HepG2 (cell line): Measurements from ENCODE around the gene SCMH1. TPM values are rescaled to one million over a fixed set of nuclear protein-coding genes. Genes with fewer than 3 reads are reported as not detected.
A peak's percentile ranks its signal among the peaks of the same experiment; 100 is the strongest.

Experiments used
- ATAC-seq: fragments of 200-7000 bp; cut with Tn5 transposase; 3 replicates; pipeline ENCODE4 v1.9.1; 2020; ENCODE audit warnings: mild to moderate bottlenecking, moderate library complexity
- BruUV-seq: library from RNA; stranded (reverse); fragments of 400-500 nt; replicated peaks from 2 replicates; lab custom pipeline; 2021; lab: Mats Ljungman, UMichigan
- CTCF ChIA-PET: fragments of 300-600 bp; formaldehyde crosslinking; extraction: SDS; loops from one replicate; lab custom pipeline; 2021; ENCODE audit warnings: low total read pairs, inconsistent platforms, low intra/inter-chr PET ratio; lab: Yijun Ruan, JAX
- POLR2A ChIA-PET: fragments of 350-600 bp; sonication (Branson Sonifier 250); formaldehyde crosslinking; loops from one replicate; lab custom pipeline; 2020; ENCODE audit warnings: antibody characterized with exemption, inconsistent platforms; lab: Yijun Ruan, JAX
- DNase-seq: peaks from one replicate; pipeline ENCODE4 v3.0.0-alpha.2; 2015; ENCODE audit warnings: low spot score
- FAIRE-seq: peaks from 3 replicates; lab custom pipeline; 2011; peaks lifted over from hg19 to GRCh38; lab: Jason Lieb, UNC
- H2AFZ ChIP-seq: one replicate; pipeline ENCODE4 v1.6.1; 2011; ENCODE audit warnings: low read length, inconsistent platforms
- H3K27ac ChIP-seq: fragments of 300-600 bp; 3 replicates; pipeline ENCODE4 v1.8.0; 2011; ENCODE audit warnings: mixed run types, mild to moderate bottlenecking, mixed read lengths, low read length, inconsistent platforms; ENCODE audit not compliant: insufficient read depth; ENCODE audit errors: extremely low read length
- H3K27me3 ChIP-seq, 2 experiments: fragments of 200-600 bp in 1 of 2; 2 replicates in 1 of 2; 3 replicates in 1 of 2; pipeline versions ENCODE4 v1.6.0 to v1.8.0; 2011; ENCODE audit warnings: low read length in 2 of 2, mild to moderate bottlenecking in 2 of 2, moderate library complexity in 2 of 2, inconsistent platforms in 1 of 2; ENCODE audit not compliant: insufficient read depth in 2 of 2, control insufficient read depth in 1 of 2
- H3K36me3 ChIP-seq, 2 experiments: fragments of 200-600 bp in 1 of 2; replicated peaks in 1 of 2; 2 replicates in 1 of 2; 3 replicates in 1 of 2; pipeline versions ENCODE4 v1.5.1 to v1.8.0; 2011; ENCODE audit warnings: low read length in 2 of 2, inconsistent platforms in 1 of 2; ENCODE audit not compliant: insufficient read depth in 2 of 2, control insufficient read depth in 1 of 2
- H3K4me1 ChIP-seq: 2 replicates; pipeline ENCODE4 v1.5.1; 2012; ENCODE audit warnings: low read length, inconsistent platforms; ENCODE audit not compliant: insufficient read depth
- H3K4me2 ChIP-seq: 2 replicates; pipeline ENCODE4 v1.6.0; 2011; ENCODE audit warnings: low read depth, low read length, inconsistent platforms
- H3K4me3 ChIP-seq, 3 experiments: fragments of 200-600 bp in 1 of 3; sonication (generic), shearing (Covaris generic) in 1 of 3; replicated peaks in 1 of 3; 2 replicates each; pipeline ENCODE4 v1.5.1; 2011 to 2016; ENCODE audit warnings: low read length in 3 of 3, inconsistent platforms in 2 of 3, low read depth in 2 of 3, mild to moderate bottlenecking in 2 of 3, control low read depth in 1 of 3, mixed read lengths in 1 of 3; ENCODE audit not compliant: insufficient read depth in 1 of 3
- H3K79me2 ChIP-seq: one replicate; pipeline ENCODE4 v1.6.1; 2011; ENCODE audit warnings: low read length, inconsistent platforms; ENCODE audit not compliant: insufficient read depth
- H3K9ac ChIP-seq: 2 replicates; pipeline ENCODE4 v1.6.0; 2011; ENCODE audit warnings: mild to moderate bottlenecking, low read depth, low read length, inconsistent platforms; ENCODE audit not compliant: insufficient read depth
- H3K9me3 ChIP-seq: 2 replicates; pipeline ENCODE4 v1.5.1; 2012; ENCODE audit warnings: mild to moderate bottlenecking, low read length
- H4K20me1 ChIP-seq: 2 replicates; pipeline ENCODE4 v1.6.0; 2011; ENCODE audit warnings: inconsistent platforms, mild to moderate bottlenecking, low read length, moderate library complexity; ENCODE audit not compliant: insufficient read depth
- ATF5 ChIP-seq: sonication (generic); formaldehyde crosslinking; IDR thresholded peaks from 2 replicates; pipeline ENCODE4 v1.4.0; 2020; ENCODE audit warnings: mild to moderate bottlenecking, low read depth, missing genetic modification reagents
- ETV6 ChIP-seq: sonication (generic); formaldehyde crosslinking; conservative IDR thresholded peaks from 2 replicates; pipeline ENCODE4 v1.4.0; 2020; ENCODE audit warnings: missing genetic modification reagents
- HOXA9 ChIP-seq: sonication (generic); formaldehyde crosslinking; IDR thresholded peaks from 2 replicates; pipeline ENCODE4 v1.8.1; 2022; ENCODE audit warnings: missing genetic modification reagents, mild to moderate bottlenecking, moderate library complexity, borderline replicate concordance
- SIX4 ChIP-seq: sonication (generic); formaldehyde crosslinking; IDR thresholded peaks from 2 replicates; pipeline ENCODE4 v1.4.0; 2020; ENCODE audit warnings: missing genetic modification reagents
- TBX3 ChIP-seq: fragments of 450-650 bp; IDR thresholded peaks from 2 replicates; pipeline ENCODE4 v1.6.1; 2017; ENCODE audit warnings: antibody characterized with exemption, mild to moderate bottlenecking, inconsistent platforms, borderline replicate concordance
- ZNF24 ChIP-seq: fragments of 450-650 bp; IDR thresholded peaks from 2 replicates; pipeline ENCODE4 v1.6.1; 2017; ENCODE audit warnings: antibody characterized with exemption, mild to moderate bottlenecking
- ZNF556 ChIP-seq: sonication (generic); formaldehyde crosslinking; IDR thresholded peaks from 2 replicates; pipeline ENCODE4 v1.4.0; 2020; ENCODE audit warnings: mild to moderate bottlenecking, missing genetic modification reagents, borderline replicate concordance
- WGBS: methylation state at CpG from one replicate; pipeline ENCODE4 v1.1.6; 2017; ENCODE audit warnings: low lambda C conversion rate; 5-methylcytosine and 5-hydroxymethylcytosine counted together
- in situ Hi-C: cut with HindIII; loops from 2 replicates; pipeline ENCODE4 v1.10.0; 2017; ENCODE audit warnings: low pct_unique_long_range_greater_than_20kb; ENCODE audit not compliant: extremely low pct_ligation_motif_present
- intact Hi-C: fragments of 100-400 bp; cut with micrococcal nuclease; formaldehyde crosslinking; loops from one replicate; pipeline ENCODE4 v1.10.0; 2022; ENCODE audit not compliant: unreplicated experiment
- polyA plus RNA-seq, 8 experiments: library from polyadenylated mRNA; depleted of rRNA in 3 of 8; stranded (reverse) in 7 of 8; unstranded in 1 of 8; fragments of >200 nt; fragmentation: Illumina TruSeq in 4 of 8; extraction: Trizol in 4 of 8; gene quantifications; 2 replicates each; pipeline versions ENCODE4 v1.2.1 to v1.2.3, GENCODE V29; 2011 to 2016; ENCODE audit warnings: low read depth in 4 of 8, missing spikeins in 1 of 8, mixed read lengths in 1 of 8; ENCODE audit not compliant: insufficient read depth in 1 of 8
- total RNA-seq, 5 experiments: library from RNA; depleted of rRNA; stranded (reverse); fragments of >200 nt; fragmentation: Illumina TruSeq; extraction: Trizol; gene quantifications; 2 replicates each; pipeline ENCODE4 v1.2.3, GENCODE V29; 2016; ENCODE audit warnings: low read depth in 1 of 5
- TF ChIP-seq, protein P1 (sequence below): sonication (generic); formaldehyde crosslinking; IDR thresholded peaks from 2 replicates; pipeline ENCODE4 v1.8.1; 2023; ENCODE audit warnings: mild to moderate bottlenecking, missing genetic modification reagents

Gene SCMH1
- total and polyA plus RNA-seq, 2 of the 13 experiments (the other 11 are each of a cell fraction or from before 2014, with no cell fraction given), result 41.8 to 52.6 TPM

- 0 out of 2 replicates have a peak overlapping the region, but pooled peaks have one; percentile 33 for H3K4me2 ChIP-seq
- no peaks in the 10 kb centered on the region for H3K79me2 ChIP-seq
- TF ChIP-seq, protein P1, sequence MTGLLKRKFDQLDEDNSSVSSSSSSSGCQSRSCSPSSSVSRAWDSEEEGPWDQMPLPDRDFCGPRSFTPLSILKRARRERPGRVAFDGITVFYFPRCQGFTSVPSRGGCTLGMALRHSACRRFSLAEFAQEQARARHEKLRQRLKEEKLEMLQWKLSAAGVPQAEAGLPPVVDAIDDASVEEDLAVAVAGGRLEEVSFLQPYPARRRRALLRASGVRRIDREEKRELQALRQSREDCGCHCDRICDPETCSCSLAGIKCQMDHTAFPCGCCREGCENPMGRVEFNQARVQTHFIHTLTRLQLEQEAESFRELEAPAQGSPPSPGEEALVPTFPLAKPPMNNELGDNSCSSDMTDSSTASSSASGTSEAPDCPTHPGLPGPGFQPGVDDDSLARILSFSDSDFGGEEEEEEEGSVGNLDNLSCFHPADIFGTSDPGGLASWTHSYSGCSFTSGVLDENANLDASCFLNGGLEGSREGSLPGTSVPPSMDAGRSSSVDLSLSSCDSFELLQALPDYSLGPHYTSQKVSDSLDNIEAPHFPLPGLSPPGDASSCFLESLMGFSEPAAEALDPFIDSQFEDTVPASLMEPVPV (CRISPR knock-in tag), result no peak
- TF ChIP-seq ETV6 (CRISPR knock-in tag) (no peak), SIX4 (CRISPR knock-in tag) (no peak), ZNF24 (no peak)
- no TSS peak for BruUV-seq
- no peak for DNase-seq
- intact Hi-C loops, result no loop called here
- in situ Hi-C loops, result no loop called here
- H3K9me3 ChIP-seq, result no peaks in the 10 kb centered on the region
- ChIA-PET CTCF (no interaction called here), POLR2A (interaction anchor here (1.7 kb wide), 1 partner anchor 10 kb away, joined by 5 read pairs; the partner anchor contains the start of gene SLFNL1)
- H3K4me3 ChIP-seq, result no peak overlapping the region
- H3K36me3 ChIP-seq, result peaks cover 16 to 55% of the 10 kb centered on the region in 2 experiments
- no peak overlapping the region for H2AFZ ChIP-seq
- peak overlapping the region; percentile 50 for H3K27ac ChIP-seq
- H3K27me3 ChIP-seq, result no peaks in the 10 kb centered on the region
- no peak overlapping the region for H3K9ac ChIP-seq
- no peaks in the 10 kb centered on the region; the same call in 1 of the 2 replicates for H4K20me1 ChIP-seq
- no peak for ATAC-seq
- peaks cover 24% of the 10 kb centered on the region for H3K4me1 ChIP-seq
- no peak for FAIRE-seq
- 67% methylated on average over 2 of the region's 2 CpGs for WGBS
These were observed 210.0 kb downstream of the SCMH1 start for GRCh38 chr1:41032147-41032546.

DNA sequence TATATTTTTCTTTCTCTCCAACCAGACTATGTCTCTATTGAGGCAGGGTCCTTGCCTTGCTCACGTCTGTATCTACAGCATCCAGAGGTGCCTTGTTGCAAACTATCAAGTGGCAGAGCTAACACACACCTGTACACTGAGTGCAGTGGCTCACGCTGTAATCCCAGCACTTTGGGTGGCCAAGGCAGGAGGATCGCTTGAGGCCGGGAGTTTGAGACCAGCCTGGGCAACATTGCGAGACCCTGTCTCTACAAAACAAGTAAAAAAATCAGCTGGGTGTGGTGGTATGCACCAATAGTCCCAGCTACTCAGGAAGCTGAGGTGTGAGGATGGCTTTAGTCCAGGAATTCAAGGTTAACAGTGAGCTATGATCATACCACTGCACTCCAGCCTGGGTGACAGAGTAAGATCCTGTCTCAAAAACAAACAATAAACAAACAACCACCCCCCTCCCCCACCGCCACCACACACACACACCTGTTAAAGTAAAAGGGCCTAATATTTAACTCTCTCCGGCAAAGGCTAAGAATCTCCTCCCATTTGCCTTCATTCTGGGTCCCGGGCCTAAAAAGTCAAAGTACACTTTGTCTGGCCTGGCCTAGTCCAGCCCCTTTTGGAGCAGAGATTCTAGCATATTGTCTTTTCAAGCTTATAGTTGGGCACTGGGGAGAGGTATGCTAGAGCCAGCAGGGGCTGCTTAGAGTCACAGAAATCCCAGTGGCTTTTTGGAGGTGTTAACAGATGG lies 211.1 kb downstream of the SCMH1 start:
- intact Hi-C loops (loop anchor here (2.0 kb wide), 1 partner anchor 210 kb away; no protein-coding TSS in a partner anchor), in situ Hi-C loops (no loop called here)
- H2AFZ ChIP-seq, result no peak overlapping the region
- BruUV-seq, result no TSS peak
- 0 out of 2 replicates have a peak overlapping the region, but pooled peaks have one; percentile 33 for H3K4me2 ChIP-seq
- H3K79me2 ChIP-seq, result no peaks in the 10 kb centered on the region
- ChIA-PET CTCF (no interaction called here), POLR2A (interaction anchor here (1.7 kb wide), 1 partner anchor 9 kb away, joined by 5 read pairs; the partner anchor contains the start of gene SLFNL1)
- DNase-seq (peak; percentile 55), FAIRE-seq (peak; percentile 75), ATAC-seq (peak; percentile 78)
- no peaks in the 10 kb centered on the region for H3K9me3 ChIP-seq
- peaks cover 12 to 51% of the 10 kb centered on the region in 2 experiments for H3K36me3 ChIP-seq
- H3K4me1 ChIP-seq, result peaks cover 23% of the 10 kb centered on the region
- peak overlapping the region; percentile 50 for H3K27ac ChIP-seq
- H4K20me1 ChIP-seq, result no peaks in the 10 kb centered on the region; the same call in 1 of the 2 replicates
- WGBS, result 60% methylated on average over 8 of the region's 8 CpGs
- H3K4me3 ChIP-seq, result no peak overlapping the region
- H3K27me3 ChIP-seq, result no peaks in the 10 kb centered on the region
- H3K9ac ChIP-seq, result no peak overlapping the region
- TF ChIP-seq ATF5 (CRISPR knock-in tag), result no peak
- TF ChIP-seq HOXA9 (CRISPR knock-in tag), result no peak
- TF ChIP-seq ZNF556 (CRISPR knock-in tag), result no peak
- TF ChIP-seq TBX3, result peak; percentile 15; the same call in 1 of the 2 replicates
